HEK293T (cell line): ENCODE data around the gene FKBP5.

Experiments
- ELF4 ChIP-seq: fragments of 450-650 bp; IDR thresholded peaks from 2 replicates; pipeline ENCODE4 v1.6.1; 2017; ENCODE audit warnings: antibody characterized with exemption
- FOXM1 ChIP-seq: fragments of 450-650 bp; IDR thresholded peaks from 2 replicates; pipeline ENCODE4 v1.6.1; 2017; ENCODE audit warnings: mild to moderate bottlenecking, borderline replicate concordance
- HDGF ChIP-seq: fragments of 450-650 bp; IDR thresholded peaks from 2 replicates; pipeline ENCODE4 v1.6.1; 2017; ENCODE audit warnings: antibody characterized with exemption, borderline replicate concordance

DNA sequence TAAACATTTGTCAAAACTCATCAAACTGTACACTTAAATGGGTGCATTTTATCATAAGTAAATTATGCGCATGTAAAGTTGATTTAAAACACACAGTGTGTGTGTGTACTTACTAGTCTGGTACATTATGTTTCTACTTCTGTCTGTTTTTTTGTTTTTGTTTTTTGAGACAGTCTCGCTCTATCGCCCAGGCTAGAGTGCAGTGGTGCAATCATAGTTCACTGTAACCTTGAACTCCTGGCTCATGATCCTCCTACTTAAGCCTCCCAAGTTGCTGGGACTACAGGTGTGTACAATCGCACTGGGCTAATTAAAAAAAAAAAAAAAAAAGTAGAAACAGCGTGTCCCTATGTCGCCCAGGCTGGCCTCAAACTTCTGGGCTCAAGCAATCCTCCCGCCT is 23.0 kb upstream of the FKBP5 start:
- TF ChIP-seq ELF4, result no peak
- TF ChIP-seq HDGF, result no peak
- TF ChIP-seq FOXM1, result no peak
